HUES48 (cell line): Measurements from ENCODE around the gene PRRT3.
"Not testable (repeated sequence)": the region's sequence is repeated elsewhere in the genome, so short reads cannot be mapped to it uniquely, and the experiment has no call there.

Source experiments
- H3K27ac ChIP-seq: one replicate; pipeline ENCODE4 v1.7.0; 2013; ENCODE audit warnings: low read depth, low read length, inconsistent platforms
- H3K27me3 ChIP-seq: 2 replicates; pipeline ENCODE4 v1.6.1; 2013; ENCODE audit warnings: mild to moderate bottlenecking, low read length; ENCODE audit not compliant: control insufficient read depth, insufficient read depth
- H3K36me3 ChIP-seq: 2 replicates; pipeline ENCODE4 v1.6.1; 2013; ENCODE audit warnings: low read length; ENCODE audit not compliant: control insufficient read depth, insufficient read depth
- H3K4me1 ChIP-seq: 2 replicates; pipeline ENCODE4 v1.6.1; 2013; ENCODE audit warnings: mild to moderate bottlenecking, low read length; ENCODE audit not compliant: control insufficient read depth, insufficient read depth
- H3K4me3 ChIP-seq: 2 replicates; pipeline ENCODE4 v1.5.1; 2013; ENCODE audit warnings: mild to moderate bottlenecking, low read depth, low read length
- H3K9ac ChIP-seq: 2 replicates; pipeline ENCODE4 v1.6.1; 2013; ENCODE audit warnings: mild to moderate bottlenecking, low read depth, low read length, moderate library complexity
- H3K9me3 ChIP-seq: 2 replicates; pipeline ENCODE4 v1.6.1; 2013; ENCODE audit warnings: low read length; ENCODE audit not compliant: control insufficient read depth, insufficient read depth

The PRRT3 gene

DNA sequence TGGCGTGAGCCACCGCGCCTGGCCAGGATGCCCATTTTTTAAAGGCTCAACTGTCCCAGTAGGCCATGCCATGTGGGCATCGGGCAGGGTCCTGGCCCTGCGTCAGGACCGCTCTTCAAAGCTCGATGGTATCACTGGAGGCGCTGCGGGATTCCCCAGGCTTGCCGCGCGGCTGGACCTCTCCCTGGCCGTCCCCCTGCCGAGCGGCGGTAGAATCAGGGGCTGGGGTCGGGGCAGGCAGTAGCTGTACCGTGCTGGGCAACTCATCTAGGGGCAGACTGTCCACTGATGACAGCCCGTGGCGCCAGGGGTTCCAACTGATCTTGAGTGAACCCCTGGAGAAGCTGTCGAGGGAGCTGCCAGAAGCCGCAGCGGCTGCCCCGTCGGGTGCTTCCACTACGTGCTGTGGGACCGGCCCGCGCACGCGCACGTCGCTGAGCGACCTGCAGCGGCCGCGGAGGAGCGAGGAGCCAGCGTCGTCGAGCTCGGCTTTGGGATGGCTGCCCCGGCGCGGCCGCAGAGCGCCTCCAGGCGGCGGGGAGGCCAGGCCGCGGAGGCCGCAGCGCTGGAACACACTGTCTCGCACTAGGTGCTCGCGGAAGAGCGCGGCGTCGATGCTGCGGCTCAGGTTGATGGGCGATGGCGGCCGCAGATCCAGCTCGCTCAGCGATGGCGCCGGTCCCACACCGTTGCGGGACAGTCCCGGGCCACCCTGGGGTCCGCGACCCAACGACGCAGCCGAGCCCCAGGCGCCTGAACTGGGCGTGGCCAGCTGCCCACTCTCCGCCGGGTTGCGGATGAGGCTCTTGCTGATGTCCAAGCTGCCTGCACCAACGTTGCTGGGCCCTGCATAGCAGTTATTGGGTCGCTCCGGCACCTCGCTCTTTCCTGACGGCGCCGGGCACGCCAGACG is 5.8 kb downstream of the PRRT3 start:
- Histone ChIP-seq H3K36me3 (peaks cover 10% of the 10 kb centered on the region; the same call in 1 of the 2 replicates), H3K9me3 (no peaks in the 10 kb centered on the region), H3K9ac (no peak overlapping the region), H3K4me1 (no peaks in the 10 kb centered on the region; the same call in 1 of the 2 replicates), H3K4me3 (peak overlapping the region; percentile 69), H3K27me3 (0 out of 2 replicates have a peak, but pooled peaks cover 3% of the 10 kb centered on the region), H3K27ac (peak overlapping the region; percentile 4)

GRCh38 chr3:9945358-9945757 is 6.8 kb downstream of the PRRT3 start:
- Histone ChIP-seq H3K9ac (no peak overlapping the region), H3K4me3 (no peak overlapping the region), H3K36me3 (peaks cover 10% of the 10 kb centered on the region; the same call in 1 of the 2 replicates), H3K9me3 (no peaks in the 10 kb centered on the region), H3K27me3 (0 out of 2 replicates have a peak, but pooled peaks cover 3% of the 10 kb centered on the region), H3K4me1 (no peaks in the 10 kb centered on the region; the same call in 1 of the 2 replicates), H3K27ac (no peak overlapping the region)

- H3K4me3 ChIP-seq, result no peak overlapping the region
- 0 out of 2 replicates have a peak, but pooled peaks cover 3% of the 10 kb centered on the region for H3K27me3 ChIP-seq
- no peaks in the 10 kb centered on the region; the same call in 1 of the 2 replicates for H3K4me1 ChIP-seq
- H3K36me3 ChIP-seq, result peaks cover 6% of the 10 kb centered on the region; the same call in 1 of the 2 replicates
- no peak overlapping the region for H3K9ac ChIP-seq
- H3K27ac ChIP-seq, result no peak overlapping the region
- no peaks in the 10 kb centered on the region for H3K9me3 ChIP-seq
Measured at GRCh38 chr3:9944271-9944670, 7.9 kb downstream of the PRRT3 start.

- Histone ChIP-seq H3K9ac (no peak overlapping the region), H3K36me3 (no peaks in the 10 kb centered on the region), H3K9me3 (no peaks in the 10 kb centered on the region), H3K27ac (no peak overlapping the region), H3K4me3 (no peak overlapping the region), H3K4me1 (no peaks in the 10 kb centered on the region; the same call in 1 of the 2 replicates), H3K27me3 (0 out of 2 replicates have a peak, but pooled peaks cover 3% of the 10 kb centered on the region)
Measured at GRCh38 chr3:9942934-9943690, 9.1 kb downstream of the PRRT3 start.

GRCh38 chr3:9942164-9942563 is 10.0 kb downstream of the PRRT3 start:
- Histone ChIP-seq H3K27me3 (0 out of 2 replicates have a peak, but pooled peaks cover 3% of the 10 kb centered on the region), H3K36me3 (peaks cover 6% of the 10 kb centered on the region)

DNA sequence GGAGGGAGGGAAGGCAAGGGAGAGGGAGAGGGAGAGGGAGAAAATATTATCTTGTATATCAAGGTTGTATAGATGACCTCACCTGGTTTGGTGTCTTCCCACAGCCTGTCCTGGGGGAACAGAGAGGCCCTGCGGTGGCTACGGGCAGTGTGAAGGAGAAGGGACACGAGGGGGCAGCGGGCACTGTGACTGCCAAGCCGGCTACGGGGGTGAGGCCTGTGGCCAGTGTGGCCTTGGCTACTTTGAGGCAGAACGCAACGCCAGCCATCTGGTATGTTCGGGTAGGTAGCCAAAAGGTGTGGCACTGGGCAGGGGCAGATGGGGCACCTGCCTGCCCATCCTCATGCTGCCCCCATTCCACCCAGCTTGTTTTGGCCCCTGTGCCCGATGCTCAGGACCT is 11.5 kb downstream of the PRRT3 start:
- H3K27ac ChIP-seq, result no peak overlapping the region
- no peak overlapping the region for H3K4me3 ChIP-seq
- no peak overlapping the region for H3K9ac ChIP-seq
- H3K9me3 ChIP-seq, result no peaks in the 10 kb centered on the region
- 0 out of 2 replicates have a peak, but pooled peaks cover 3% of the 10 kb centered on the region for H3K27me3 ChIP-seq
- H3K36me3 ChIP-seq, result peaks cover 11% of the 10 kb centered on the region
- no peaks in the 10 kb centered on the region for H3K4me1 ChIP-seq

More at GRCh38 chr3:9942164-9942563, 10.0 kb downstream of the PRRT3 start:
- Histone ChIP-seq H3K27ac (no peak overlapping the region), H3K9me3 (no peaks in the 10 kb centered on the region), H3K4me3 (no peak overlapping the region), H3K9ac (no peak overlapping the region), H3K4me1 (no peaks in the 10 kb centered on the region; the same call in 1 of the 2 replicates)

DNA sequence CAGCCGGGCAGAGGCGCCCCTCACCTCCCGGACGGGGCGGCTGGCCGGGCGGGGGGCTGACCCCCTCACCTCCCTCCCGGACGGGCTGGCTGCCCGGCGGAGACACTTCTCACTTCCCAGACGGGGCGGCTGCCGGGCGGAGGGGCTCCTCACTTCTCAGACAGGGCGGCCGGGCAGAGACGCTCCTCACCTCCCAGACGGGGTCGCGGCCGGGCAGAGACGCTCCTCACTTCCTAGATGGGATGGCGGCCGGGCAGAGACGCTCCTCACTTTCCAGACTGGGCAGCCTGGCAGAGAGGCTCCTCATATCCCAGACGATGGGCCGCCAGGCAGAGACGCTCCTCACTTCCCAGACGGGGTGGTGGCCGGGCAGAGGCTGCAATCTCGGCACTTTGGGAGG is 12.3 kb downstream of the PRRT3 start:
- not testable (repeated sequence) for H3K27me3 ChIP-seq, H3K9me3 ChIP-seq, H3K27ac ChIP-seq, H3K4me3 ChIP-seq, H3K4me1 ChIP-seq, H3K9ac ChIP-seq
- H3K36me3 ChIP-seq, result peaks cover 18% of the 10 kb centered on the region

- no peak overlapping the region for H3K9ac ChIP-seq
- peaks cover 7% of the 10 kb centered on the region for H3K4me1 ChIP-seq
- H3K9me3 ChIP-seq, result no peaks in the 10 kb centered on the region
- H3K27me3 ChIP-seq, result no peaks in the 10 kb centered on the region
- no peak overlapping the region for H3K4me3 ChIP-seq
- no peak overlapping the region for H3K27ac ChIP-seq
- H3K36me3 ChIP-seq, result peaks cover 18% of the 10 kb centered on the region
Measured at GRCh38 chr3:9938966-9939365, 13.2 kb downstream of the PRRT3 start.

- no peak overlapping the region for H3K9ac ChIP-seq
- no peak overlapping the region for H3K4me3 ChIP-seq
- H3K27ac ChIP-seq, result no peak overlapping the region
- no peaks in the 10 kb centered on the region for H3K27me3 ChIP-seq
- H3K9me3 ChIP-seq, result no peaks in the 10 kb centered on the region
- H3K36me3 ChIP-seq, result peaks cover 18% of the 10 kb centered on the region
- H3K4me1 ChIP-seq, result peaks cover 7% of the 10 kb centered on the region
Measured at GRCh38 chr3:9937486-9938238, 14.5 kb downstream of the PRRT3 start.

GRCh38 chr3:9935966-9936510 is 16.2 kb downstream of the PRRT3 start:
- H3K4me3 ChIP-seq, result no peak overlapping the region
- H3K36me3 ChIP-seq, result peaks cover 18% of the 10 kb centered on the region
- H3K9ac ChIP-seq, result no peak overlapping the region
- no peak overlapping the region for H3K27ac ChIP-seq
- no peaks in the 10 kb centered on the region for H3K9me3 ChIP-seq
- H3K4me1 ChIP-seq, result peaks cover 7% of the 10 kb centered on the region
- no peaks in the 10 kb centered on the region for H3K27me3 ChIP-seq
